ENCODE results near the gene HS6ST1. TPM values are rescaled to one million over a fixed set of nuclear protein-coding genes. Genes with fewer than 3 reads are reported as not detected.

HS6ST1 gene
- polyA plus RNA-seq, 1 donor (not counting 4 experiments of a cell fraction or from before 2014, with no cell fraction given), result 6.3 TPM

DNA sequence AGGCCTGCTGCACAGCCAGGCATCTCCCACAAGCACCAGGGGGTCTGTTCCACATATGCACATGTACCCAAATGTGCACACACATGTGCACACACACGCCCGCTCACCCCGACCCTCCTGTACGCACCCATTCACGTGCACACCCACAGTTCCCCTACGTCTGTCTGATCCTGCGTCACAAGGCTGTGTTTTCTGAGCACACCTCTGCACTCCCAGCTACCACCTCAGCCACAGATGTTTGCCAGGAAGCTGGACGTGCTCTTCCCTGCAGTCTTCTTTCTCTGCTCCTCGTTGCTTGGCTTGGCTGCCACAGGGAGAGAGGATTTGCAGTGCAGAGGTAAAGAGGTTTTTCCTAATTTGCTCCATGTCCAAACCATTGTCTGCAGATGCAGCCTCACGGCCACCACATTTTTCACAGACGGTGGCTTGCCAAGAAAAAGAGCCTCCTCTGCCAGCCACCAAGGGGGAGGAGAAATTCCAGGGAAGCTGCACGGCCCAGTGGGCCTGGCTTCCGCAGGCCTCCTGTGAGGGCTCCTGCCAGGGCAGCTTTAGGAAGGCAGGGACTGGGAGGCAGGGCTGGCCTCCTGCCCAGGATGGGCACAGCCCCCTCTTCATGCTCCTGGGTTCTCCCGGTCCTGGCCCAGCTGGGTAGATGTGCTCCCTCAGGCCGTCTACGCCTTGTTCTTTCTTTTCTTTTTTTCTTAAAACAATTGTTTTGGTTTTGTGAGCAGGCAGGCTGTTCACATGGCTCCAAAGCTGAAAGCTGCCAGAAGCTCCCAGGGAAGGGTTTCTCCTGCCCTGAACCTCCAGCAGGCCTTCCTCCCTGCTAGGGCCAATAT is 29.3 kb upstream of the HS6ST1 start:
- no peaks in the 10 kb centered on the region for H3K79me2 ChIP-seq (ENCODE audit: control insufficient read depth, insufficient read depth, low read length)
- H3K36me3 ChIP-seq (ENCODE audit: control insufficient read depth in 2 of 2, extremely low read depth in 1 of 2, insufficient read depth in 2 of 2, low read length in 2 of 2), result no peaks in the 10 kb centered on the region
- no peak for TF ChIP-seq EZH2 (IDR thresholded peaks at IDR 0.05; ENCODE audit: low read length)
- TF ChIP-seq, protein P1, sequence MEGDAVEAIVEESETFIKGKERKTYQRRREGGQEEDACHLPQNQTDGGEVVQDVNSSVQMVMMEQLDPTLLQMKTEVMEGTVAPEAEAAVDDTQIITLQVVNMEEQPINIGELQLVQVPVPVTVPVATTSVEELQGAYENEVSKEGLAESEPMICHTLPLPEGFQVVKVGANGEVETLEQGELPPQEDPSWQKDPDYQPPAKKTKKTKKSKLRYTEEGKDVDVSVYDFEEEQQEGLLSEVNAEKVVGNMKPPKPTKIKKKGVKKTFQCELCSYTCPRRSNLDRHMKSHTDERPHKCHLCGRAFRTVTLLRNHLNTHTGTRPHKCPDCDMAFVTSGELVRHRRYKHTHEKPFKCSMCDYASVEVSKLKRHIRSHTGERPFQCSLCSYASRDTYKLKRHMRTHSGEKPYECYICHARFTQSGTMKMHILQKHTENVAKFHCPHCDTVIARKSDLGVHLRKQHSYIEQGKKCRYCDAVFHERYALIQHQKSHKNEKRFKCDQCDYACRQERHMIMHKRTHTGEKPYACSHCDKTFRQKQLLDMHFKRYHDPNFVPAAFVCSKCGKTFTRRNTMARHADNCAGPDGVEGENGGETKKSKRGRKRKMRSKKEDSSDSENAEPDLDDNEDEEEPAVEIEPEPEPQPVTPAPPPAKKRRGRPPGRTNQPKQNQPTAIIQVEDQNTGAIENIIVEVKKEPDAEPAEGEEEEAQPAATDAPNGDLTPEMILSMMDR (optimal IDR thresholded peaks at IDR 0.05 in 1 of 3, IDR thresholded peaks at IDR 0.05 in 1 of 3, conservative IDR thresholded peaks at IDR 0.05 in 1 of 3; ENCODE audit: extremely low read depth in 1 of 3, insufficient read depth in 2 of 3, low read length in 3 of 3), result no peak
- H2AFZ ChIP-seq (ENCODE audit: control insufficient read depth, low read length), result peak overlapping the region; percentile 77
- dilution Hi-C loops (cut with MboI; ENCODE audit: extremely low pct_ligation_motif_present, low sequenced_read_pairs), result no loop called here
- no peaks in the 10 kb centered on the region for H4K20me1 ChIP-seq (ENCODE audit: control insufficient read depth, extremely low read depth, insufficient read depth, low read length)
- H3K9me3 ChIP-seq (ENCODE audit: control insufficient read depth, low read depth, low read length), result peaks cover 2% of the 10 kb centered on the region
- DNase-seq (ENCODE audit: low read depth, low spot score), result no peak
- no peak overlapping the region for H3K4me2 ChIP-seq (ENCODE audit: control insufficient read depth, extremely low read depth, insufficient read depth, low read depth, low read length)
- H3K9ac ChIP-seq (ENCODE audit: control insufficient read depth, extremely low read depth, insufficient read depth, low read length), result no peak overlapping the region
- no peaks in the 10 kb centered on the region for H3K9me1 ChIP-seq (ENCODE audit: control insufficient read depth, extremely low read depth, insufficient read depth, low read length)
- no peaks in the 10 kb centered on the region for H3K27me3 ChIP-seq (ENCODE audit: control insufficient read depth, extremely low read depth, insufficient read depth, low read length)
- H3K4me1 ChIP-seq (ENCODE audit: control insufficient read depth, extremely low read depth, insufficient read depth, low read length), result no peaks in the 10 kb centered on the region
- H3K4me3 ChIP-seq (ENCODE audit: control insufficient read depth in 2 of 3, extremely low read depth in 1 of 3, insufficient read depth in 2 of 3, low read depth in 1 of 3, low read length in 3 of 3), result no peak overlapping the region
- FAIRE-seq, result no peak
- H3K27ac ChIP-seq (ENCODE audit: control insufficient read depth, insufficient read depth, low read length), result no peak overlapping the region

DNA sequence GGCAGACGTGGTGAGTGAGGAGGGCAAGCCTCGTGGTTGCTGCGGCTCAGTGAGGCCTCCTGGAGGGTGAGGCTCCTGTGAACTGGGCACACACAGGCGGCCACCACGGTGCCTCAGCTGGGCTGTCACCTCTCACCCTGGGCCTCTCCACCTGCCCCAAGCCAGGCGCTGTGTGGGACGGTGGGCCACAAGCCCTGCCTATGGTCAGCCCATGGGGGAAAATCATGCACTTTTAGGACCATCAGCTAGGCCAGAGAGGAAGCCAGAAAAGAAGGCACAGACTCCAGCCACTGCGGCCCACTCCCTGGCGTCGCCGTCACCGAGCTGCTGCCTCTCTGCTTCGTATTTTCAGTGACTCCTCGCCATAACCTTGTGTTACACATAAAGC is 28.5 kb upstream of the HS6ST1 start:
- FAIRE-seq (no peak), DNase-seq (ENCODE audit: low read depth, low spot score) (no peak)
- H3K9me1 ChIP-seq (ENCODE audit: control insufficient read depth, extremely low read depth, insufficient read depth, low read length), result no peaks in the 10 kb centered on the region
- TF ChIP-seq, protein P1 (optimal IDR thresholded peaks at IDR 0.05 in 1 of 3, IDR thresholded peaks at IDR 0.05 in 1 of 3, conservative IDR thresholded peaks at IDR 0.05 in 1 of 3; ENCODE audit: extremely low read depth in 1 of 3, insufficient read depth in 2 of 3, low read length in 3 of 3), result no peak
- no peak for TF ChIP-seq EZH2 (IDR thresholded peaks at IDR 0.05; ENCODE audit: low read length)
- H3K36me3 ChIP-seq (ENCODE audit: control insufficient read depth in 2 of 2, extremely low read depth in 1 of 2, insufficient read depth in 2 of 2, low read length in 2 of 2), result no peaks in the 10 kb centered on the region
- H3K27me3 ChIP-seq (ENCODE audit: control insufficient read depth, extremely low read depth, insufficient read depth, low read length), result no peaks in the 10 kb centered on the region
- no peak overlapping the region for H3K4me3 ChIP-seq (ENCODE audit: control insufficient read depth in 2 of 3, extremely low read depth in 1 of 3, insufficient read depth in 2 of 3, low read depth in 1 of 3, low read length in 3 of 3)
- no peaks in the 10 kb centered on the region for H4K20me1 ChIP-seq (ENCODE audit: control insufficient read depth, extremely low read depth, insufficient read depth, low read length)
- H3K4me2 ChIP-seq (ENCODE audit: control insufficient read depth, extremely low read depth, insufficient read depth, low read depth, low read length), result no peak overlapping the region
- no peak overlapping the region for H2AFZ ChIP-seq (ENCODE audit: control insufficient read depth, low read length)
- H3K4me1 ChIP-seq (ENCODE audit: control insufficient read depth, extremely low read depth, insufficient read depth, low read length), result no peaks in the 10 kb centered on the region
- no peak overlapping the region for H3K9ac ChIP-seq (ENCODE audit: control insufficient read depth, extremely low read depth, insufficient read depth, low read length)
- no peak overlapping the region for H3K27ac ChIP-seq (ENCODE audit: control insufficient read depth, insufficient read depth, low read length)
- no peaks in the 10 kb centered on the region for H3K79me2 ChIP-seq (ENCODE audit: control insufficient read depth, insufficient read depth, low read length)
- dilution Hi-C loops (cut with MboI; ENCODE audit: extremely low pct_ligation_motif_present, low sequenced_read_pairs), result no loop called here
- peaks cover 2% of the 10 kb centered on the region for H3K9me3 ChIP-seq (ENCODE audit: control insufficient read depth, low read depth, low read length)
